HG03520 (cell line): ENCODE measurements around the gene SIRT2.
"Not testable (repeated sequence)": the region's sequence is repeated elsewhere in the genome, so short reads cannot be mapped to it uniquely, and the experiment has no call there.

Source experiments
- ATAC-seq: cut with Tn5 transposase; IDR thresholded peaks from one replicate; pipeline ENCODE4 v1.9.1; 2021; ENCODE audit warnings: mild to moderate bottlenecking, moderate library complexity; ENCODE audit not compliant: unreplicated experiment

Gene SIRT2

DNA sequence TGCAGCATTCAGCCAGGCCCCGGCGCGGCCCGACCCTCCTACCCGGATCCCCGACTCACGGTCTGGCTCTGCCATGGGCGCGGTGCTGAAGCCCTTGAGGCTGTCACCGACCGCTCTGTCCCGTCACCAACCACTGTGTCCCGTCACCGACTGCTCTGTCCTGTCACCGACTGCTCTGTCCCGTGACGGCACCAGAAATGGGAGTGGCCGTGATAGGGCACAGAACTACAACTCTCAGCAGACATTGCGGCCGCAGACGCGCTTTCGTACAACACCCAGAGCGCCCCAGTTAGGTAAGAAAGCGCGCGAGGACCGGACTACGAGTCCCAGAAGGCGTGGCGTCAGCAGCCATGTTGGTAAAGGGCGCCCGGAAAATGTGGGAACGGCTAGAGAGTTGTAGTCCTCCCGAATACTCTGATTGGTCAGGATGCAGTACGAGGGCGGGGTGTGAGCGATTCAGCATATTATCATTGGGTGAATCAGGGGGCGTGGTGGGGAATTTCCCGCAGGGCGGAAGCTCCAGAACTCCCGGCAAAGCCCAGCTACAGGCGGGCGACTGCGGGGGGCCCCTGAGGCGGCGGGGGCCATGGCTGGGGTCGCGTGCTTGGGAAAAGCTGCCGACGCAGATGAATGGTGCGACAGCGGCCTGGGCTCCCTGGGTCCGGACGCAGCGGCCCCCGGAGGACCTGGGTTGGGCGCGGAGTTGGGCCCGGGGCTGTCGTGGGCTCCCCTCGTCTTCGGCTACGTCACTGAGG, at the start of gene SIRT2, which contains the start of gene NFKBIB:
Gene SIRT2, minus strand, starts transcription at position 172 of the 755 bp plus-strand sequence. Its CDS starts 97 bp downstream, at position 75.
Gene NFKBIB, plus strand, starts transcription at position 523 of the 755 bp plus-strand sequence. Its CDS starts 64 bp downstream, at position 587.
- ATAC-seq: peak; percentile 85

DNA sequence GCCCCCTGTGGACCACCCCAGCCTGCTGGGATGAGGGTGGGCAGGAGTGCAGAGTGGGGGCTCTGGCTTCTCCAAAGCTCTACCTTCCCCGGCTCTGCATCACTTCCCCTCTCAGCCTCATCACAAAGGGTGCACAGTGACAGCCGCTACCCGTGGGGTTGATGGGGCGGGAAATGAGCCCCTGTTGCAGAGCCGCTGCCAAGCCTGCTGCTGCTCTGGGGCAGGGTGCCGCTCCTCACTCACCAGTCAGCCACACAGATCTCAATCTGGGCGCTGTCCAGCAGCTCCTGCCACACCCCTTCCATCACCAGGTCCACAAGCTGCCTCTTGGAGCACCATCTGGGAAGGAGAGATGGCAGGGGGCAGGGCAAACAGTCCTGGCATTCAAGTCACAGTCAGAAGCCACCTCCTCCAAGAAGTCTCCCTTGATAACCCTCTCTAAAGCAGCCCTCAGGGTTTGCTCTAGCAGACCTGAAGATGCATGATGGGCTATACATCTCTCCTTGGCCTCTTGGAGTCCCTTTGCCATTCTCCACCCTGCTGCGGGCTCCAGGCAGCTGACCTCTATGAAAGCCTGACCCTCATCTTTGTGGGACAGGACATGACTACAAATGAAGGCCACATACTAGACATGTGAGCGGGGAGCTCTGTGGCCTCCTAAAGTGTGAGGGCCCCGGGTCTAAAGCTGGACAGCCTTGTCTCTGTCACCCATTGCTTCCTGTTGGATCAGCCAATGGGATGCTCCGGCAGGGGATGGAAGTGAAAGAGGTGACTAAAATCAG, 47.0 kb upstream of the SIRT2 start:
- no peak for ATAC-seq

DNA sequence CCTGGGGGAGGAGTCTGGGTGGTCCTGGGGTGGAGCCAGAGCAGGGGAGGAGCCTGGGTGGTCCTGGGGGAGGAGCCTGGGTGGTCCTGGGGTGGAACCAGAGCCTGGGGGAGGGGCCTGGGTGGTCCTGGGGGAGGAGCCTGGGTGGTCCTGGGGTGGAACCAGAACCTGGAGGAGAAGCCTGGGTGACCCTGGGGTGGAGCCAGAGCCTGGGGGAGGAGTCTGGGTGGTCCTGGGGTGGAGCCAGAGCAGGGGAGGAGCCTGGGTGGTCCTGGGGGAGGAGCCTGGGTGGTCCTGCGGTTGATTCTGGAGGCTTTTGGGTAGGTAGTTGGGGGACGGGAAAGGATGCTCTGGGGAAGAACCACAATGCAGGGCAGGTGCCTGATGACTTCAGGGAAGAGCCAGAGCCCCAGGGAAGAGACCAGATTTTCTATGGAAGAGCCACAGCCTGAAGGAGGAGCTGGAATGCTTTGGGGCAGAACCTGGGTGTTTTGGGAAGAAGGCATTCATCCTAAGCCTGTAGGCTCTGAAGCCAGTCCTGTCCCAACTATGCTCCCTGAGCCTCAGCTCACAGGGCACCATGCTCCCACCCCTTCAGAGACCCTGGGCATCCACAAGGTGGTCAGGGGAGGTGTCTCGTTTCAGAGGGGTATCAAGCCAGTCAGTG, 46.3 kb upstream of the SIRT2 start:
- no peak for ATAC-seq

DNA sequence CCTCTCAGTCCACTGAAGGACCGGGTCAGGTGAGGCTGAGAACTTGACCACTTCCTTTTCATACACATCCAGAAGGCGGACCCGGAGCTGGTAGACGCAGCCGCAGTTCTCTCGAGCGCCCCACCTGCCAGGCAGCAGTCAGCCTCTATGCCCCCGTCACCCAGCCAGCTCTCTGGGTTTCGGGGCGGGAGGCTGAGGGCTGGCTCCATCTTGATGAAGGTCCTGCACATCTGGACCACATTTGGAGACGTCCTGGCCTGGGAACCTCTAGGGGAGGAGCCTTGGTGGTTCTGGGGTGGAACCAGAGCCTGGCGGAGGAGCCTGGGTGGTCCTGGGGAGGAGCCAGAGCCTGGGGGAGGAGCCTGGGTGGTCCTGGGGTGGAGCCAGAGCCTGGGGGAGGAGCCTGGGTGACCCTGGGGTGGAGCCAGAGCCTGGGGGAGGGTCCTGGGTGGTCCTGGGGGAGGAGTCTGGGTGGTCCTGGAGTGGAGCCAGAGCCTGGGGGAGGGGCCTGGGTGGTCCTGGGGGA, 45.6 kb upstream of the SIRT2 start:
- ATAC-seq: no peak

DNA sequence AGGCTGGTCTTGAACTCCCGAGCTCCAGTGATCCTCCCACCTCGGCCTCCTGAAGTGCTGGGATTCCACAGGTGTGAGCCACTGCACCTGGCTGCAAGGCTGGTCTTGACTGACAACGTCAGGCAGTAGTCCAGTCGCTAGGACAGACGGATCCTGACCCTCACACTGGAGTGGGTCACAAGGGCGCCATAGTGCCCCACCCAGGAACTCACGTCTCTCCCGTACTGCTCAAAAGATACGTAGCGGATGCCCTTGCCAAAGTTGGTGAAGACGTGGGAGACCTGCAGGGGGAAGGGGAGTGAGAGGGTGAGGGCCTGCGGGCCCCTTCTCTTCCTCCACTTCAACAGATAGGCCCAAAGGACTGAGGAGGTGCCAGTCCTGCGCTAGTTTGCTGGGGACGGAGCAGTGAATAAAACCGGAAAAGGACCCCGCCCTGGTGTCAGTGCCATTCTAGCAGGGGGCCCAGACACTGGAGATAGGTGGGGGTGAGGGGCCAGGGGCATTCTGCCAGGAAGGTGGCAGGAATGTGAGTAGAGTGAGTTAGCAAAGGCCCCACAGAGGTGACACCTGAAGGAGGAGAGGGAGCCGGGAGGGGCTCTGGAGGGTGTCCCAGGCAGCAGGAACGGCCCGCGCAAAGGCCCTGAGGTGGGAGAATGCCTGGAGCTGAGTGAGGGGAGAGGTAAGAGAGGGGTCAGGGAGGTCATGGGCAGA, 43.2 kb upstream of the SIRT2 start:
- no peak for ATAC-seq

DNA sequence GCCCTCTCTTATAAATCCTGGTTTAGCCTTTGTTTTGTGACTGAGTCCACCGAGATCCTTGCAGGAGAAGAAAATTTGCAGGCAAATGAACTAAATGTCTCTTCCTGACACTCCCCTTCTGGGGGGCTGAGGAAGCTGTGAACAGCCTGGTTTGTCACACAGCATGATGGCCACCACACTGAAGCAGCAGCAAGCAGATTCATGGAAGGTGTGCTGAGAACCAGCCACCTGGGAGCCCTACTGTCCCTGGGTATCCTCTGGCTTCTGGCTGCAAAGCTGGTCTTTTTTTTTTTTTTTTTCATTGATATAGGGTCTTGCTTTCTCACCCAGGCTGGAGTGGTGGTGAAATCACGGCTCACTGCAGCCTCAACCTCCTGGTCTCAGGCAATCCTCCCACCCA, 42.6 kb upstream of the SIRT2 start:
- no peak for ATAC-seq

DNA sequence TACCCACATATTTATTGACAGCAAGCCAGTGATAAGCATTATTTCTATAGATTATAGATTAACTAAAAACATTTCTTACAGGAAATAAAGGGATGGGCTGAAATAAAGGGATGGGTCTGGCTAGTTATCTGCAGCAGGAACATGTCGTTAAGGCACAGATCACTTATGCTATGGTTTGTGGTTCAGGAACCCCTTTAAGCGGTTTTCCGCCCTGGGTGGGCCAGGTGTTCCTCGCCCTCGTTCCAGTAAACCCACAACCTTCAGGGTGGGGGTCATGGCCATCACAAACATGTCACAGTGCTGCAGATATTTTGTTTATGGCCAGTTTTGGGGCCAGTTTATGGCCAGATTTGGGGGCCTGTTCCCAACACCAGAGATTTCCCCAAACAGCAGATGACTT, 42.0 kb upstream of the SIRT2 start:
- not testable (repeated sequence) for ATAC-seq

DNA sequence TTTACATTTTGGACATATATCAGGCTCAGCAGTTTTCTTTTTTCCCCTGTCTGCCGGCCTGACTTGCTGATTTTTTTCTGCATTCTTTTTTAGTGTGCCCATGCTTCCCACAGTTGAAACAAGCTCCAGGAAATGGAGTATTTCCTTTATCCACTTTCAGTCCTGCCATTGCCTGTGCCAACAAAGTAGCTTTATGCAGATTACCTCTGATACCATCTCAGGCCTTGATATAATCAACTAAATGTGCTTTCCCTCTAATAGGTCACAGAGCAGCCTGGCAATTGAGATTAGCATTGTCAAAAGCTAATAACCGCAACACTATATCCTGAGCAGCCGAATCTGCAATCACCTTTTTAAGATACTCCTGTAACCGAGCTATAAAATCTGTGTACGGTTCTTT, 40.5 kb upstream of the SIRT2 start:
- no peak for ATAC-seq

DNA sequence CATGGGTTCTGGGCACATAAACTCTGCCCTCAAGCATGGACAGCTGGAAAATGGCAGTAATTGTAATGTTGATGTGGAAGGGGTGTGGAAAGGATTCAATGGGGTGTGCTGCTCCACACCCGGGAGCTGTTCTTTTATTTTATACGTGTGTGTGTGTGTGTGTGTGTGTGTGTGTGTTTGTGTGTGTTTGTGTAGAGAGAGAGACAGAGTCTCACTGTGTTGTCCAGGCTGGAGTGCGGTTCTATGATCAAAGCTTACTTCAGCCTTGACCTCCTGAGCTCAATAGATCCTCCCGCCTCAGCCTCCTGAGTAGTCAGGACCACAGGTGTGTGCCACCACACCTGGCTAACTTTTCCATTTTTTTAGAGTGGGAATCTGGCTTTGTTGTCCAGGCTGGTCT, 34.1 kb upstream of the SIRT2 start:
- ATAC-seq: no peak

DNA sequence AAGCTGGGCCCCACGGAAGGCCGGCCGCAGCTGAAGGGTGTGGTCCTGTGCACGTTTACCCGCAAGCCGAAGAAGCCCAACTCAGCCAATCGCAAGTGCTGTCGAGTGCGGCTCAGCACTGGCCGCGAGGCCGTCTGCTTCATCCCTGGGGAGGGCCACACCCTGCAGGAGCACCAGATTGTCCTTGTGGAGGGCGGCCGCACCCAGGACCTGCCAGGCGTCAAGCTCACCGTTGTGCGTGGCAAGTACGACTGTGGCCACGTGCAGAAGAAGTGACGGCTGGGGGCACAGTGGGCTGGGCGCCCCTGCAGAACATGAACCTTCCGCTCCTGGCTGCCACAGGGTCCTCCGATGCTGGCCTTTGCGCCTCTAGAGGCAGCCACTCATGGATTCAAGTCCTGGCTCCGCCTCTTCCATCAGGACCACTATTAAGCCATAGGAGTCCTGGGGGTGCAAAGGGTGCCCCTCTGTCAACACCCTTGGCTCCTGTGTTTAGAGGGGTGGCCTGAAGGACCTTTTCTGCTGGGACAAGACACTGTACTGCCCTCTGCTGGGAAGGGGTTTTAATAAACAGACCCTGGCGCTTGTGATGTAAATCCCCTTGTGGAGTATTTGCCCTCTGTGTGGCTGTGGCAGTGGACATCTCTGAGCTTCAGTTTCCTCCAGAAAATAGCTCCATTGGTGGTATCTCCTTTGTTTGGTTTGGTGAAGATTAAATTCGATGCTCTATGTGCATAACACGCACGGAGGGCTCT, 33.2 kb upstream of the SIRT2 start:
- ATAC-seq: no peak

DNA sequence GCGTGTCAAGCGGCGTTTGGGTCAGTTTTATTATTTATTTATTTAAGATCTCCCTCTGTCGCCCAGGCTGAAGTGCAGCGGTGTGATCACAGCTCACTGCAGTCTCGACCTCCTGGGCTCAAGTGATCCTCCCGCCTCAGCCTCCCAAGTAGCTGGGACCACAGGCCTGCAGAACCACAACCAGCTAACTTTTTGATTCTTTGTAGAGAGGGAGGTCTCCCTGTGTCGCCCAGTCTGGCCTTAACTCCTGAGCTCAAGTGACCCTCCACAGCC, 32.0 kb upstream of the SIRT2 start:
- no peak for ATAC-seq

DNA sequence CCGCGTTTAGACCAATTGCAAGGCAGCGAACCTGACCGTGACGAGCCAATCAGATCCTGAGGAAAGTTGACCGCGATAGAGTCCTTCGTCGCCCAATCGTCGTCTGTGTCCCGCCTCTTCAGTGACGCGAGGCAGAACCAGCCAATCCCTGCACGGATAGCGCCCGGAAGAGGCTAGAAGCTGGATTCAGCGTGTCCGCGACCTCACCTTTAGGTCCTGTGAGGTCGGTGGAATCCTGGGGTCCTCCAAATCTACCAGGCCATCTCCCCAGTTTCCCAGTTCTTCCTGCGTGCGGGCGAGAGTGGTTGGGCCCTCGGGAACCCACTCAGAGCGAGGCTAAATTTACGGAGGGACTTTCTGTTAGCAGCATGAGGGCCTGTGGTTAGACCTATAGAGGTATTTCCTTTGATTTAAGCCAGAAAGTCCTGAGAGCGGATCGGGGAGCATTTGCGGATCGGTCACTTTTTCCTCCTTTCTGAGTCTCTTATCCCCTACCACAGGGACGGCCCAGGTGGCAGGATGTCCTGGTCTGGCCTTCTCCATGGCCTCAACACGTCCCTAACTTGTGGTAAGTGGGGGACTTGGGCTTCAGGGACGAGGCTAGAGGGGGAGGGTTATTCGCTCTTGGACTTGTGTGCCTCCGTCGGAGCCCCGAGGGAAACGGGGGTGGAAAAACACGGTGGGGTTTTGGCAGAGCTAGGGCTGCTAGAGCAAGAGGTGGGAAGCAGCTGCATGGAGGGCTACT, 31.5 kb upstream of the SIRT2 start, which contains the start of gene MRPS12:
Gene MRPS12, plus strand, starts transcription at position 169 of the 745 bp plus-strand sequence. Its CDS starts 351 bp downstream, at position 520.
- peak; percentile 82 for ATAC-seq

DNA sequence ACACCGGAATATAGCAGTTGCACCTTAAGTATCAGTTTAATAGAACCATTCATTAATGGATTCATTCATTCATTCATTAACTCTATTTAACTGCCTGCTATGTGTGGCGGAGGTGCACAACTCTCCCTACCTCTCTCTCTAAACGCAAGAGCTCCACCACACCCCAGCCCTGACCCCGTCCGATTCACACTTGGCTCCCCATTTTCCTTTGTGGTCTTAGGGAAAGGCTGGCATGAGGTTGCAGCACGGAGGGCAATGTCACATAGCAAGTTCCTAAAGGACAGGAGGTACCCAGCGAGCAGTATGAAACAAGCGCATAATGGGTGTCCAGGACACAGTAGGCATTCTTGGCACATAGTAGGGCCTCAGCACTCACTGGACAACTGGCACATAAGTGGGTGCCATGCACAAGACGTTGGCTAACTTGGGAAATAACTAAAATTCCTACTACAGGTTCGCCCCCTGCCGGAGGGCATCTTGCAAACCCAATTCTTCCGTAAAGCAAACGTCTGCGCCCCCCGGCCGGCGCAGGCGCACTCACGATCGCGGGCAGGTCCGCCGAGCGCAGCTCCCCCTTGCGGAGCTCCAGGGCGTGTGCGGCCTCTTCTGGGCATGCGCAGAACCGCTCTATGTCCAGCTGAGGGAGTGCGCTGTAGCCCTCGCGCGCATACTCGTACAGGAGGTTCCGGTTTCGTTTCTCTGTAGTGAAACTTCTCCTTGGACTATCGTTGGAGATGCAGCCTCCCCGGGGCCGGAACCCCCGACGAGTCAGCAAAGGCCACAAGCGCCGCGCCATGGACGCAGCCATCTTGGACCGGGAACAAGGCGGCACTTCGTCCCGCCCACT, 30.7 kb upstream of the SIRT2 start, which contains the start of gene SARS2:
Gene SARS2, minus strand, starts transcription at position 835 of the 847 bp plus-strand sequence. Its CDS starts 27 bp downstream, at position 808.
- peak; percentile 72 for ATAC-seq

DNA sequence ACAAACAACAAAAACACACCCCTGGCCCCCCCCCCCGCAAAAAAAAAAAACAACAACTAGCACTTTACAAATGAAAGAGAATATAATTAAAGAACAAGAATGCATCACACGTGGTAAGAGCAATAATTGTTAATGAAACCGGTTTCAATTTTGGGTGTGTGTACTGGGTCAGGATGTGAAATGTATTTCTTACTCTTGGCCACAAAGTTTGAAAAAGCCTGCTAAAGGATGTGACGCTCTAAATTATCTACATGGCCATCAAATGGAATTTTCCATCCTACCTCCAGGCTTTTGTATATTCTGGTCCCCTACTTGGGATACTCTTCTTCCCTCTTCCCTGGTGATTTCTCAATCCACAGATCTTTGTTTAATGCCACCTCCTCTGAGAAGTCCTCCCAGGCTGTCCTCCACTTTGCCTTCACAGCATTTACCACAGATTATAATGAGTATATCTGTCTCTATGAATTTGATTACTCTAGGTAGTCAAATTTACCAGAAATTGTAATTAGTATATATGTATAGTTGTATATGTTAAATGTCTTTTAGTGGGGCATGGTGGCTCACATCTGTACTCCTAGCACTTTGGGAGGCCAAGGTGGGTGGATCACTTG, 29.1 kb upstream of the SIRT2 start:
- ATAC-seq: no peak

DNA sequence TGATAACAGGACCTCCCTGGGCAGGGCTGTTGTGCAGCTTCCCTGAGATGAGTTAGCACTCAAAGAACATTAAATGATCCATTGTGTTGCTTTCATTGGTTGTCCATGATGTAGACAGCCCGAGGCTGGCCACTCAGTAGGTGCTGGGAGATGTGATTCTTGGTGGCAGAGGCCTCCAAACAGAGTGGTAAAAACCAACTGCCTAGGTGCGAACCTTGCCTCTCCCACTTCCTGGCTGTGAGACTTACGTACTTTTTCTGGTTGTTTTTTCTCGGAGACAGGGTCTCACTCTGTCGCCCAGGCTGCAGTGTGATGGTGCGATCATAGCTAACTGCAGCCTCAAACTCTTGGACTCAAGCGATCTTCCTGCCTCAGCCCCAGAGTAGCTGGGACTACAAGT, 25.0 kb upstream of the SIRT2 start:
- no peak for ATAC-seq

DNA sequence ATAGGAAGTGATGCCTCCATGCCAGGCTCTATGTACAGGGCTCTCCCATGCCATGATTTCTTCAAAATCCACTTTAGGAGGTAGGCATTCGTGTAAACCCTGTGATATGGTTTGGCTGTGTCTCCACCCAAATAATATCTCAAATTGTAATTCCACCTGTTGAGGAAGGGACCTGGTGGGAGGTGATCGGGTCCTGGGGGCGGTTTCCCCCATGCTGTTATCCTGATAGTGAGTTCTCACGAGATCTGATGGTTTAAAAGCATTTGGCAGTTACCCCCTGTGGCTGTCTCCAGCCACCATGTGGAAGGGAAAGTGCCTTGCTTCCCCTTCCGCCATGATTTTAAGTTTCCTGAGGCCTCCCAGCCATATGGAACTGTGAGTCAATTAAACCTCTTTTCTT, 23.1 kb upstream of the SIRT2 start:
- no peak for ATAC-seq

DNA sequence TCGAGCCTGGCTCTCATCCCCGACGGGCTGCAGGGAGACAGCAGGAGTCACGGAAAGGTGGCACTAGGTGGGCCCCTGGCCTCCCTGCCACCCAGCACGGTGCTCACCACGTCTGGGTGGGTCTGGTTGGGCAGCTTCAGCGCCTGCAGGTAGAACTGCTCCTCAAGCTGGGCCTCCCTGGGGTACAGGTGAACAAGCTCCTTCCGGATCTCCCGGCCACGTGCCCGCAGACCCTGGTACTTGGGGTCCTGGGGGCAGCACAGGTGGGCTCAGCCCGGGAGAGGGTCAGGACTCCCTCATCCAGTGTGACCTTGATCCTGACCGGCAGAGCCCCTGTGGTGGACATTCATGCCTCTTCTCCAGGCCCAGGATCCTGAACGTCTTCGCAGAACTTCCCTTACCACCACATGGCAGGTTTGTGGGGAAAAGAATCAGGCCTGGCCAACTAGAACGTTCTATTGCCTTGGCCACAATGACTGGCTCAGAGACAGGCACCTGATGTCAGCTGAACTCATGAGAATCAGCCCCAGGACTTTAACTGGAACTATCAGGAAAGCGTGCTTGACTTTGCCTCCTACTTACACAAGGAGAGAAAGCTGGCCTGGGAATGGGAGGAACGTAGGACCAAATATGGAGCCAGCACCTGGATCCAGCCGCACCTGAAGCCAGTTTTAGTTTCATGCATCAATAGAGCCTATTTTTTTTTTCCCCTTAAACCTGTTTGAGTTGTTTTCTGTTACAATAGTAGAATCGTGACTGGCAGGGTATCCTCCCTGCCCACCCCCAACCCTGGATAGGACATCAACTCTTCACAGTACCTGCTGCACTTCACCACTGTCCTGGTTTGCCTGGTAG, 22.2 kb upstream of the SIRT2 start:
- no peak for ATAC-seq
